Islet precursor cell (in vitro differentiated cells): ENCODE measurements around the gene FCGBP.
"Not testable (repeated sequence)": the region's sequence is repeated elsewhere in the genome, so short reads cannot be mapped to it uniquely, and the experiment has no call there.

Experiments
- DNase-seq: peaks from one replicate; pipeline ENCODE4 v3.0.0-alpha.2; 2018

The FCGBP gene

GRCh38 chr19:39934584-39935363 is at the start of gene FCGBP:
TSS of gene FCGBP (minus strand) at chr19:39934634.
- DNase-seq = no peak

GRCh38 chr19:39983695-39984300 is 49.4 kb upstream of the FCGBP start:
- DNase-seq = no peak

- DNase-seq = no peak
Measured at GRCh38 chr19:39982883-39983282, 48.4 kb upstream of the FCGBP start.

GRCh38 chr19:39974377-39975155 is 40.1 kb upstream of the FCGBP start:
- no peak for DNase-seq

DNA sequence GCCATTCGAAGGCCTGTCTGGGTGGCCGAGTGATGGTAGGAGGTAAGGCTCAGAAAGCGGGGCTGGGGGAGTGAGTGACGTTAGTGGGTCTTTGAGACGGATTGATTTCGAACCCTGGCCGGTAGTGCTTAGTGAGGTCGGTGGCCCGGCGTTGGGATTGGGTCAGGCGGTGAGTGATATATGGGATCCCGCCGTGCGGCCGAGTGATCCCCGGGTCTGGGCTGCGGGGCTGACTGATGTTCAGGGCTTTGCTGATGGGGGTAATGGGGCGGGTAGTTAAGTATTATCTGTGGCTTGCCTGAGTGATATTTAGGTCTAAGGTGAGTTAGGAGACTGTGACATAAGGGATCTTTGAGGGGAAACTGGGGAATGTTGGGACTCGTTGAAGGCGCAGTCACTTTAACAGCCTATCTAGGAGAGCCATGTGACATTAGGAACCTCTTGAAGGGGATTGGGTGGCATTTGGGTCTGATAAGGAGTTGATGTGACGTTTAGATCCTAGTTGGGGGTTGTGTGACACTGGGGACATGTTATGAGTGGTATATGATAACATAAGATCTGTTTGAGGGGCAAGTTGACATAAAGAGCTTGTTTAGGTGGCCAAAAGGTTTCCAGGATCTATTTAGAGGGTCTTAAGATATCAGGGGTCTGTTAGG is 37.1 kb upstream of the FCGBP start:
- DNase-seq = no peak

GRCh38 chr19:39970675-39971379 is 36.4 kb upstream of the FCGBP start, which contains the start of gene PSMC4:
TSS of gene PSMC4 (plus strand) at chr19:39971165. CDS start at chr19:39971203, 38 bp downstream.
- DNase-seq = peak; percentile 100

DNA sequence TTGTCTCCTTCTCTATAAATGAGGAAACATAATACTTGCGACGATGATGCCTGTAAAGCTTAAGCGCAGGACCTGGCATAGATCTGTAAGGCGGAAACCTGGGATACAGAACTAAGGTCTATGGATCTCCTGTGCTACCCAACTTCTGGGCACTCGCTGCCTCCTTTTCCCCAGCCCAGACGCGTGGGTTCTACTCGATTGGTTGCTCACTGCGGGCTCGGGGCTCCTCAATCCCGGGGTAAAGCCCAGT is 35.9 kb upstream of the FCGBP start:
- no peak for DNase-seq

DNA sequence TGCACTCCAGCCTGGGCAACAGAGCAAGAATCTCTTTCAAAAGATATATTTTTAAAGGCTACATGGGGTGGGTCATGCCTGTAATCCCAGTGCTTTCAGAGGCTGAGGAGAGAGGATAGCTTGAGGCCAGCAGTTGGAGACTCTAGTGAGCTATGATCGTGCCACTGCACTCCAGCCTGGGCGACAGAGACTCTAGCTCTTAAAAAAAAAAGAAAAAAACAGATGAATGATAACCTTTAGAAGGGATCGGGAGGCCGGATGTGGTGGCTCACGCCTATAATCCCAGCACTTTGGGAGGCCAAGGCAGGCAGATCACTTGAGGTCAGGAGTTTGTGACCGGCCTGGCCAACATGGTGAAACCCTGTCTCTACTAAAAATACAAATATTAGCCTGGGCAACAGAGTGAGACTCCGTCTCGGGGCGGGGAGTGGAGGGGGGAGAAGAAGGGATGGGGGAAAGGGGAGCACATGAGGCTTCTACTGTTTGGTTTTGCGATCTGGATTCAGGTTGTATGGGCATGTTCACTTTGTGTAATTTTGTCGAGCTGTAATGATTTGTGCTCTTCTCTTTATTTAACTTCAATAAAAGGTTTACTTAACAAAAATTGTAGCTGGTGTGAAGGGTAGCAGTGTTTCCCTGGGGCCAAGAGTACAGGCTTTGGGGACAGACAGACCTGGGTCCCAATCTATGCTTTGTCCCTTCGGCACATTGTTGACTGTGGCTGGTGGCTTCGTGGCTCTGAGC is 35.4 kb upstream of the FCGBP start:
- DNase-seq = peak; percentile 50

- no peak for DNase-seq
Measured at GRCh38 chr19:39969266-39969665, 34.8 kb upstream of the FCGBP start.

DNA sequence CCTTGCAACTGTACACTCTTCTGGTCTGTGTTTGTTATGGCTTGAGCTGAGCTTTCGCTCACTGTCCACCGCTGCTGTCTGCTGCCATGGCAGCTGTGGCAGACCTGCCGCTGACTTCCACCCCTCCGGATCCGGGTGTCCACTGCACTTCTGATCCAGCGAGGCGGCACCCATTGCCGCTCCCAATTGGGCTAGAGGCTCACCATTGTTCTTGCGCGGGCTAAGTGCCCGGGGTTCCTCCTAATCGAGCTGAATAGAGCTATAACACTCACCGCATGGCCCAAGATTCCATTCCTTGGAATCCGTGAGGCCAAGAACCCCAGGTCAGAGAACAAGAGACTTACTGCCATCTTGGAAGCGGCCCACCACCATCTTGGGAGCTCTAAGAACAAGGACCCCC is 34.4 kb upstream of the FCGBP start:
- DNase-seq = no peak

DNA sequence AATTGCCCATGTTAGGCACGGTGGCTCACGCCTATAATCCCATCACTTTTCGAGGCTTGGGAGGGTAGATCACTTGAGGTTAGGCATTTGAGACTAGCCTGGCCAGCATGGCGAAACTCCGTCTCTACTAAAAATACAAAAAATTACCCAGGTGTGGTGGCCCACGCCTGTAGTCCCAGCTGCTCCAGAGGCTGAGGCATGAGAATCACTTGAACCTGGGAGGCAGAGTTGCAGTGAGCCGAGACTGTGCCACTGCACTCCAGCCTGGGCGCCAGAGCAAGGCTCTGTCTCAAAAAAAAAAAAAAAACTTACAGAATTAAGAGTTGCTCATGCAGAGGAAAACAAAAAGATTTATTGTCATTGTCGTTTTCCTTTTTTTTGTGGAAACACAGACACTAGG is 33.1 kb upstream of the FCGBP start:
- DNase-seq = no peak

DNA sequence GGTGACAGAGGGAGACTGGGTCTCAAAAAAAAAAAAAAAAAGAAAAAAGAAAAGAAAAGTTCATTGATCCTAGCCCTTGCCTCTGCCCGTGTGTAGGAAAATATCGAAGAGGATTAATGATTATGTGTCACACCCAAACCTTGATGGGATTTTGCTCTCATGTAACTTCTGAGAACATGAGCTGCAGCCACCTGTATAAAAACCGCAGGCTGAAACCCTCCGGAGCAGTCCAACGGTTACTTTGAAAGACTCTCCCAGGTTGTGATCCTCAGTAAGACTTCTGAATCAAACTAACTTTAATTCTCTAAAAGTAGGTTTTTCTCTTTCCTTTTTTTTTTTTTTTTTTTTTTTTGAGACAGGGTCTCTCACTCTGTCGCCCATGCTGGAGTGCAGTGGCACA is 32.2 kb upstream of the FCGBP start:
- DNase-seq = no peak

DNA sequence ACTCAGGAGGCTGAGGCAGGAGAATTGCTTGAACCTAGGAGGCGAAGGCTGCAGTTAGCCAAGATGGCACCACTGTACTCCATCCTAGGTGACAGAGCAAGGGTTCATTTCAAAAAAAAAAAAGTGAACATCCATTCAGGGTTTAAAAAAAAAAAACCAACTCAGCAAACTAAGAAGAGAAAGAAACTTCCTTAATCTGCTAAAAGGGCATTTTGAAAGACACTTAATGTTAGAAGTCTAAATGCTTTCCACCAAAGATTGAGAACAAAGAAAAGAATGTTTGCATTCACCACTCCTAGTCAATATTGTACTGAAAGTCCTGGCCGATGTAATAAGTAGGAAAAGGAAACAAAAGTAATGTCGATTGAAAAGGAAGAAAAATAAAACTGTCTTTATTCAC is 29.5 kb upstream of the FCGBP start:
- DNase-seq = no peak

DNA sequence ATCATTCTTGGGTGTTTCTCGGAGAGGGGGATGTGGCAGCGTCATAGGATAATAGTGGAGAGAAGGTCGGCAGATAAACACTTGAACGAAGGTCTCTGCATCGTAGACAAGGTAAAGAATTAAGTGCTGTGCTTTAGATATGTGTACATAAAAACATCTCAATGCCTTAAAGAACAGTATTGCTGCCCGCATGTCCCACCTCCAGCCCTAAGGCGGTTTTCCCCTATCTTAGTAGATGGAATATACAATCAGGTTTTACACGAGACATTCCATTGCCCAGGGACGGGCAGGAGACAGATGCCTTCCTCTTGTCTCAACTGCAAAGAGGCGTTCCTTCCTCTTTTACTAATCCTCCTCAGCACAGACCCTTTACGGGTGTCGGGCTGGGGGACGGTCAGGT is 25.0 kb upstream of the FCGBP start:
- DNase-seq = not testable (repeated sequence)

- not testable (repeated sequence) for DNase-seq
Measured at GRCh38 chr19:39958942-39959341, 24.5 kb upstream of the FCGBP start.

DNA sequence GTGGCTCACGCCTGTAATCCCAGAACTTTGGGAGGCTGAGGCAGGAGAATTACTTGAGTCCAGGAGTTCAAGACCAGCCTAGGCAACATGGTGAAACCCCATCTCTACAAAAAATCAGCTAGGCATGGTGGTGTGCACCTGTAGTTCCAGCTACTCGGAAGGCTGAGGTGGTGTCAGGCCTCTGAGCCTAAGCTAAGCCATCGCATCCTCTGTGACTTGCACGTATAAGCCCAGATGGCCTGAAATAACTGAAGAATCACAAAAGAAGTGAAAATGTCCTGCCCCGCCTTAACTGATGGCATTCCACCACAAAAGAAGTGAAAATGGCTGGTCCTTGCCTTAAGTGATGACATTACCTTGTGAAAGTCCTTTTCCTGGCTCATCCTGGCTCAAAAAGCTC is 23.5 kb upstream of the FCGBP start:
- not testable (repeated sequence) for DNase-seq

DNA sequence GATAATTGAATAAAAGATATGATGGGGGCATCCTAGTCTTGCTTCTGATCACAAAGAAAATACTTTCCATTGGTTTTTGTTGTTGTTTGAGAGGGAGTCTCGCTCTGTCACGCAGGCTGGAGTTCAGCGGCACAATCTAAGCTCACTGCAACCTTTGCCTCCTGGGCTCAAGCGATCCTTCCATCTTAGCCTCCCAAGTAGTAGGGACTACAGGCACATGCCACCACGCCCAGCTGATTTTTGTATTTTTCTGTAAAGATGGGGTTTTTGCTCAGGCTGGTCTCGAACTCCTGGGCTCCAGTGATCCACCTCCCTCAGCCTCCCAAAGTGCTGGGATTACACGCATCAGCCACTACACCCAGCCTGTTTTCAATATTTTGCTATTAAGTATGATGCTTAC is 19.5 kb upstream of the FCGBP start:
- DNase-seq = no peak

GRCh38 chr19:39951686-39952085 is 17.3 kb upstream of the FCGBP start:
- peak; percentile 62 for DNase-seq

DNA sequence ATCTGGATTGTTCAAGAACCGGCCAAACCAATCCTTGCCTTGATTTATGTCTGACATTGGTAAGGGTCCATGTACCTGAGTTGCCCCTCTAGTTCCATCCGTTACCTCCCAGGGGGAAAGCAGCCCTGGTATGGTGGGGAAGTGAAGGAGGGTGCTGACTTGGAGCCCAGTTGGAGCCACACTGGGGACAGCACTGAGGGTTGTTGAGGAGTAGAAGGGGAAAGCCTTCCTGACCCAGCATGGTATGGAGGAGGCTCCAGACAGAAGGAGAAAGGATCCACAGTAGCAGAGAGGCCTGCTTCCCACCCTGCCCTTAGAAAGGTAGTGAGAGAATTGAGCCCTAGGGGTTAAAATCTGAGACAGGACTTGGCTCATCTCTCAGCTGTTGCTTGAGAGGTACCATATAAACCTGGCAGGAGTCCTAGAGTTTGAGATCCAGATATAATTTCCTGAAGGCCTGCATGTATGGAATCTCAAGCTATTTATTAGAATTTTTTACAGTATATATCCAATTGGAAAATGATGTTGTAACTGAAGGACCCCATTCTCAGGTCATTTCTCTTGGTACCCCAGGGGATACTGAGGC is 16.7 kb upstream of the FCGBP start:
- no peak for DNase-seq

DNA sequence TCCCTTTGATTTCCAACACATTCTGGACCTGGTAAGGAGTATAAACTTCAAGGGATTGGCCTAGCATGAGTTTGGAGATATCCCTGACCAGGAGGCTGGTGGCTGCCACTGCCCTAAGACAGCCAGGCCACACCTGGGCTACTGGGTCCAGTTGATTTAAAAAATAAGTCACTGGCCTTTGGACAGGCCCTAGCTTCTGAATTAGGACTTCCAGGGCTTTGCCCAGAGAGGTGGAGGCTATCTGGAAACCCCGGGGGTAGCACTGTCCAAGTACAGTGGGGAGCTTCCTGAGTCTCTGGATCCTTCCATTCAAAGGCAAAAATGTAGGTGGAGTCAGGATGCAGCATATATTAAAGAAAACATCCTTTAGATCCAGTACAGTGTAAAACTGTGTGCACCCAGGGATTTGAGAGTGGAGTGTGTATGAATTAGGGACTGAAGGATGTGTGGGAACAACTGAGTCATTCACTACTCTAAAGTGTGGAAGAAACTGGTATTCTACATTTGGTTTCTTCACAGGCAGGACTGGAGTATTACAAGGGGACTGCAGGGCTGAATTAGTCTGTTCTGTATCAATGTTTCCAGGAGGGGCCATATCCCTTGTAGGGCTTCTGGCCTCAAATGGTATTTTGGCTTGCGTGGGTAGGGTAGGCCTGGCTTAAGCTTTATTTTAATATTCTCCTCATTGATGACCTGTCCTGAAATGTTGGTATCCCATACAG is 14.8 kb upstream of the FCGBP start:
- DNase-seq = no peak

DNA sequence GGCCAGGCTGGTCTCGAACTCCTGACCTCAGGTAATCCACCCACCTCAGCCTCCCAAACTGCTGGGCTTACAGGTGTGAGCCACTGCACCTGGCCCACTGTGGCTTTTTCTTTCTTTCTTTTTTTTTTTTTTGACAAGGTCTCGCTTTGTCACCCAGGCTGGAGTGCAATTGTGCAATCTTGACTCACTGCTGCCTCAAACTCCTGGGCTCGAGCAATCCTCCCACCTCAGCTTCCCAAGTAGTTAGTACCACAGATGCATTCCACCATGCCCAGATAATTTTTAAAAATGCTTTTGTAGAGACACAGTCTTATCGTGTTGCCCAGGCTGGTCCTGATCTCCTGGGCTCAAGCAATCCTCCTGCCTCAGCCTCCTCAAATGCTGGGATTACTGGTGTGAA is 12.1 kb upstream of the FCGBP start:
- no peak for DNase-seq
